Measurements from ENCODE around the gene JADE1. TPM values are rescaled to one million over a fixed set of nuclear protein-coding genes. Genes with fewer than 3 reads are reported as not detected.

JADE1 gene
- total and polyA plus RNA-seq, 2 experiments from 2014 or later: 84.2 to 158 TPM

DNA sequence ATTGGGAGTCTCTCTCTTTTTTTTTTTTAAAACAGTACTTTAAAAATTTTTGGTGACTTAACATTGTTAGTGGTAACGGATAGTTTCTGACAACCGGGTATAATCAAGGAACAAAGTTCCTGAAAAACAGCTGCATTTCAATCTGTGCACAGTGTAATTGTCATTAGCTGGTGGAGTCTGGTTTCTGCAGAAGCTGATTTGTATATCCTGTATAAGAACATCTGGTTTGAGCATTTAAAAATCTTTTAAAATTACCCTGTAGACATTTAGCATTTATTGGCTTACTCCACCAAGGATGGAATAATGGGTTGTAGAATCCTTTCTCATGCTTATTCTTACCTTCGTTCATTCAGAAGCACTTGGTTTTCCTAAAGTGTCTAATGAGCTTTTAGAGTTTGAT lies 11.2 kb downstream of the JADE1 start:
- no peak for ATAC-seq
- Mint-ChIP-seq H3K9me3 (no peaks in the 10 kb centered on the region), H3K4me3 (peak overlapping the region; percentile 19; the same call in 1 of the 3 replicates), H3K27me3 (ENCODE audit: insufficient read depth, low read depth, poor library complexity) (peaks cover 19% of the 10 kb centered on the region), H3K4me1 (peaks cover 84% of the 10 kb centered on the region), H3K27ac (peak overlapping the region; percentile 44; the same call in 1 of the 2 replicates), H3K36me3 (ENCODE audit: low read depth) (peaks cover 62% of the 10 kb centered on the region)
- H3K27me3 ChIP-seq (ENCODE audit: insufficient read depth): no peaks in the 10 kb centered on the region
- H3F3A ChIP-seq (replicated peaks; ENCODE audit: low read depth): peaks cover 4% of the 10 kb centered on the region; the same call in 1 of the 2 replicates
- H3K36me3 ChIP-seq (ENCODE audit: insufficient read depth): peaks cover 28% of the 10 kb centered on the region; the same call in 1 of the 2 replicates
- TF ChIP-seq CREB1 (CRISPR knock-in tag; IDR thresholded peaks at IDR 0.05; ENCODE audit: low read depth): no peak
- TF ChIP-seq, protein P1, sequence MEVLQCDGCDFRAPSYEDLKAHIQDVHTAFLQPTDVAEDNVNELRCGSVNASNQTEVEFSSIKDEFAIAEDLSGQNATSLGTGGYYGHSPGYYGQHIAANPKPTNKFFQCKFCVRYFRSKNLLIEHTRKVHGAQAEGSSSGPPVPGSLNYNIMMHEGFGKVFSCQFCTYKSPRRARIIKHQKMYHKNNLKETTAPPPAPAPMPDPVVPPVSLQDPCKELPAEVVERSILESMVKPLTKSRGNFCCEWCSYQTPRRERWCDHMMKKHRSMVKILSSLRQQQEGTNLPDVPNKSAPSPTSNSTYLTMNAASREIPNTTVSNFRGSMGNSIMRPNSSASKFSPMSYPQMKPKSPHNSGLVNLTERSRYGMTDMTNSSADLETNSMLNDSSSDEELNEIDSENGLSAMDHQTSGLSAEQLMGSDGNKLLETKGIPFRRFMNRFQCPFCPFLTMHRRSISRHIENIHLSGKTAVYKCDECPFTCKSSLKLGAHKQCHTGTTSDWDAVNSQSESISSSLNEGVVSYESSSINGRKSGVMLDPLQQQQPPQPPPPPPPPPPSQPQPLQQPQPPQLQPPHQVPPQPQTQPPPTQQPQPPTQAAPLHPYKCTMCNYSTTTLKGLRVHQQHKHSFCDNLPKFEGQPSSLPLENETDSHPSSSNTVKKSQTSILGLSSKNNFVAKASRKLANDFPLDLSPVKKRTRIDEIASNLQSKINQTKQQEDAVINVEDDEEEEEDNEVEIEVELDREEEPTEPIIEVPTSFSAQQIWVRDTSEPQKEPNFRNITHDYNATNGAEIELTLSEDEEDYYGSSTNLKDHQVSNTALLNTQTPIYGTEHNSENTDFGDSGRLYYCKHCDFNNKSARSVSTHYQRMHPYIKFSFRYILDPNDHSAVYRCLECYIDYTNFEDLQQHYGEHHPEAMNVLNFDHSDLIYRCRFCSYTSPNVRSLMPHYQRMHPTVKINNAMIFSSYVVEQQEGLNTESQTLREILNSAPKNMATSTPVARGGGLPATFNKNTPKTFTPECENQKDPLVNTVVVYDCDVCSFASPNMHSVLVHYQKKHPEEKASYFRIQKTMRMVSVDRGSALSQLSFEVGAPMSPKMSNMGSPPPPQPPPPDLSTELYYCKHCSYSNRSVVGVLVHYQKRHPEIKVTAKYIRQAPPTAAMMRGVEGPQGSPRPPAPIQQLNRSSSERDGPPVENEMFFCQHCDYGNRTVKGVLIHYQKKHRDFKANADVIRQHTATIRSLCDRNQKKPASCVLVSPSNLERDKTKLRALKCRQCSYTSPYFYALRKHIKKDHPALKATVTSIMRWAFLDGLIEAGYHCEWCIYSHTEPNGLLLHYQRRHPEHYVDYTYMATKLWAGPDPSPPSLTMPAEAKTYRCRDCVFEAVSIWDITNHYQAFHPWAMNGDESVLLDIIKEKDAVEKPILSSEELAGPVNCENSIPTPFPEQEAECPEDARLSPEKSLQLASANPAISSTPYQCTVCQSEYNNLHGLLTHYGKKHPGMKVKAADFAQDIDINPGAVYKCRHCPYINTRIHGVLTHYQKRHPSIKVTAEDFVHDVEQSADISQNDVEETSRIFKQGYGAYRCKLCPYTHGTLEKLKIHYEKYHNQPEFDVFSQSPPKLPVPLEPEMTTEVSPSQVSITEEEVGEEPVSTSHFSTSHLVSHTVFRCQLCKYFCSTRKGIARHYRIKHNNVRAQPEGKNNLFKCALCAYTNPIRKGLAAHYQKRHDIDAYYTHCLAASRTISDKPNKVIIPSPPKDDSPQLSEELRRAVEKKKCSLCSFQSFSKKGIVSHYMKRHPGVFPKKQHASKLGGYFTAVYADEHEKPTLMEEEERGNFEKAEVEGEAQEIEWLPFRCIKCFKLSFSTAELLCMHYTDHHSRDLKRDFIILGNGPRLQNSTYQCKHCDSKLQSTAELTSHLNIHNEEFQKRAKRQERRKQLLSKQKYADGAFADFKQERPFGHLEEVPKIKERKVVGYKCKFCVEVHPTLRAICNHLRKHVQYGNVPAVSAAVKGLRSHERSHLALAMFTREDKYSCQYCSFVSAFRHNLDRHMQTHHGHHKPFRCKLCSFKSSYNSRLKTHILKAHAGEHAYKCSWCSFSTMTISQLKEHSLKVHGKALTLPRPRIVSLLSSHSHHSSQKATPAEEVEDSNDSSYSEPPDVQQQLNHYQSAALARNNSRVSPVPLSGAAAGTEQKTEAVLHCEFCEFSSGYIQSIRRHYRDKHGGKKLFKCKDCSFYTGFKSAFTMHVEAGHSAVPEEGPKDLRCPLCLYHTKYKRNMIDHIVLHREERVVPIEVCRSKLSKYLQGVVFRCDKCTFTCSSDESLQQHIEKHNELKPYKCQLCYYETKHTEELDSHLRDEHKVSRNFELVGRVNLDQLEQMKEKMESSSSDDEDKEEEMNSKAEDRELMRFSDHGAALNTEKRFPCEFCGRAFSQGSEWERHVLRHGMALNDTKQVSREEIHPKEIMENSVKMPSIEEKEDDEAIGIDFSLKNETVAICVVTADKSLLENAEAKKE (CRISPR knock-in tag; IDR thresholded peaks at IDR 0.05): no peak
- TF ChIP-seq, protein P2, sequence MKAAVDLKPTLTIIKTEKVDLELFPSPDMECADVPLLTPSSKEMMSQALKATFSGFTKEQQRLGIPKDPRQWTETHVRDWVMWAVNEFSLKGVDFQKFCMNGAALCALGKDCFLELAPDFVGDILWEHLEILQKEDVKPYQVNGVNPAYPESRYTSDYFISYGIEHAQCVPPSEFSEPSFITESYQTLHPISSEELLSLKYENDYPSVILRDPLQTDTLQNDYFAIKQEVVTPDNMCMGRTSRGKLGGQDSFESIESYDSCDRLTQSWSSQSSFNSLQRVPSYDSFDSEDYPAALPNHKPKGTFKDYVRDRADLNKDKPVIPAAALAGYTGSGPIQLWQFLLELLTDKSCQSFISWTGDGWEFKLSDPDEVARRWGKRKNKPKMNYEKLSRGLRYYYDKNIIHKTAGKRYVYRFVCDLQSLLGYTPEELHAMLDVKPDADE (IDR thresholded peaks at IDR 0.05): no peak
- TF ChIP-seq EZH2 (IDR thresholded peaks at IDR 0.05; ENCODE audit: low read depth, unreplicated experiment): no peak
- TF ChIP-seq, protein P3, sequence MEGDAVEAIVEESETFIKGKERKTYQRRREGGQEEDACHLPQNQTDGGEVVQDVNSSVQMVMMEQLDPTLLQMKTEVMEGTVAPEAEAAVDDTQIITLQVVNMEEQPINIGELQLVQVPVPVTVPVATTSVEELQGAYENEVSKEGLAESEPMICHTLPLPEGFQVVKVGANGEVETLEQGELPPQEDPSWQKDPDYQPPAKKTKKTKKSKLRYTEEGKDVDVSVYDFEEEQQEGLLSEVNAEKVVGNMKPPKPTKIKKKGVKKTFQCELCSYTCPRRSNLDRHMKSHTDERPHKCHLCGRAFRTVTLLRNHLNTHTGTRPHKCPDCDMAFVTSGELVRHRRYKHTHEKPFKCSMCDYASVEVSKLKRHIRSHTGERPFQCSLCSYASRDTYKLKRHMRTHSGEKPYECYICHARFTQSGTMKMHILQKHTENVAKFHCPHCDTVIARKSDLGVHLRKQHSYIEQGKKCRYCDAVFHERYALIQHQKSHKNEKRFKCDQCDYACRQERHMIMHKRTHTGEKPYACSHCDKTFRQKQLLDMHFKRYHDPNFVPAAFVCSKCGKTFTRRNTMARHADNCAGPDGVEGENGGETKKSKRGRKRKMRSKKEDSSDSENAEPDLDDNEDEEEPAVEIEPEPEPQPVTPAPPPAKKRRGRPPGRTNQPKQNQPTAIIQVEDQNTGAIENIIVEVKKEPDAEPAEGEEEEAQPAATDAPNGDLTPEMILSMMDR (conservative IDR thresholded peaks at IDR 0.05; ENCODE audit: low read depth in 2 of 2): no peak
- TF ChIP-seq, protein P4, sequence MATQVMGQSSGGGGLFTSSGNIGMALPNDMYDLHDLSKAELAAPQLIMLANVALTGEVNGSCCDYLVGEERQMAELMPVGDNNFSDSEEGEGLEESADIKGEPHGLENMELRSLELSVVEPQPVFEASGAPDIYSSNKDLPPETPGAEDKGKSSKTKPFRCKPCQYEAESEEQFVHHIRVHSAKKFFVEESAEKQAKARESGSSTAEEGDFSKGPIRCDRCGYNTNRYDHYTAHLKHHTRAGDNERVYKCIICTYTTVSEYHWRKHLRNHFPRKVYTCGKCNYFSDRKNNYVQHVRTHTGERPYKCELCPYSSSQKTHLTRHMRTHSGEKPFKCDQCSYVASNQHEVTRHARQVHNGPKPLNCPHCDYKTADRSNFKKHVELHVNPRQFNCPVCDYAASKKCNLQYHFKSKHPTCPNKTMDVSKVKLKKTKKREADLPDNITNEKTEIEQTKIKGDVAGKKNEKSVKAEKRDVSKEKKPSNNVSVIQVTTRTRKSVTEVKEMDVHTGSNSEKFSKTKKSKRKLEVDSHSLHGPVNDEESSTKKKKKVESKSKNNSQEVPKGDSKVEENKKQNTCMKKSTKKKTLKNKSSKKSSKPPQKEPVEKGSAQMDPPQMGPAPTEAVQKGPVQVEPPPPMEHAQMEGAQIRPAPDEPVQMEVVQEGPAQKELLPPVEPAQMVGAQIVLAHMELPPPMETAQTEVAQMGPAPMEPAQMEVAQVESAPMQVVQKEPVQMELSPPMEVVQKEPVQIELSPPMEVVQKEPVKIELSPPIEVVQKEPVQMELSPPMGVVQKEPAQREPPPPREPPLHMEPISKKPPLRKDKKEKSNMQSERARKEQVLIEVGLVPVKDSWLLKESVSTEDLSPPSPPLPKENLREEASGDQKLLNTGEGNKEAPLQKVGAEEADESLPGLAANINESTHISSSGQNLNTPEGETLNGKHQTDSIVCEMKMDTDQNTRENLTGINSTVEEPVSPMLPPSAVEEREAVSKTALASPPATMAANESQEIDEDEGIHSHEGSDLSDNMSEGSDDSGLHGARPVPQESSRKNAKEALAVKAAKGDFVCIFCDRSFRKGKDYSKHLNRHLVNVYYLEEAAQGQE (IDR thresholded peaks at IDR 0.05; ENCODE audit: unreplicated experiment): no peak
- no peak for TF ChIP-seq EZH2phosphoT487 (IDR thresholded peaks at IDR 0.05; ENCODE audit: unreplicated experiment)
- TF ChIP-seq JUNB (IDR thresholded peaks at IDR 0.05; ENCODE audit: unreplicated experiment): no peak
- TF ChIP-seq NANOG (IDR thresholded peaks at IDR 0.05; ENCODE audit: borderline replicate concordance): no peak
- TF ChIP-seq POLR2AphosphoS5 (IDR thresholded peaks at IDR 0.05; ENCODE audit: low read depth): no peak
- no peak for TF ChIP-seq ZNF331 (CRISPR knock-in tag; IDR thresholded peaks at IDR 0.05; ENCODE audit: low read depth)
- no peak for TF ChIP-seq STAT1 (IDR thresholded peaks at IDR 0.05; ENCODE audit: unreplicated experiment)
- no peak for TF ChIP-seq ZNF114 (CRISPR knock-in tag; IDR thresholded peaks at IDR 0.05)
- DNase-seq (ENCODE audit: low spot score): no peak
- no peak overlapping the region for H2AFZ ChIP-seq
- peaks cover 100% of the 10 kb centered on the region for H3K79me2 ChIP-seq (replicated peaks; ENCODE audit: insufficient read depth)
- H3K4me3 ChIP-seq: no peak overlapping the region; the same call in 1 of the 2 replicates
- H4K20me1 ChIP-seq (replicated peaks; ENCODE audit: insufficient read depth): peaks cover 95% of the 10 kb centered on the region
- H3K9me2 ChIP-seq (ENCODE audit: insufficient read depth): no peaks in the 10 kb centered on the region
- no peak overlapping the region for H3K27ac ChIP-seq (ENCODE audit: low read depth)
- peak overlapping the region; percentile 34 for H3K4me2 ChIP-seq
- H3K4me1 ChIP-seq (ENCODE audit: insufficient read depth): peaks cover 98% of the 10 kb centered on the region

Data from GM23338 (cell line).